ENCODE results near the gene PACS2.
"Not testable (repeated sequence)": the region's sequence is repeated elsewhere in the genome, so short reads cannot be mapped to it uniquely, and the experiment has no call there.

PACS2 gene

GRCh38 chr14:105272623-105273022 lies 41.9 kb upstream of the PACS2 start:
- TF ChIP-seq, protein P1, sequence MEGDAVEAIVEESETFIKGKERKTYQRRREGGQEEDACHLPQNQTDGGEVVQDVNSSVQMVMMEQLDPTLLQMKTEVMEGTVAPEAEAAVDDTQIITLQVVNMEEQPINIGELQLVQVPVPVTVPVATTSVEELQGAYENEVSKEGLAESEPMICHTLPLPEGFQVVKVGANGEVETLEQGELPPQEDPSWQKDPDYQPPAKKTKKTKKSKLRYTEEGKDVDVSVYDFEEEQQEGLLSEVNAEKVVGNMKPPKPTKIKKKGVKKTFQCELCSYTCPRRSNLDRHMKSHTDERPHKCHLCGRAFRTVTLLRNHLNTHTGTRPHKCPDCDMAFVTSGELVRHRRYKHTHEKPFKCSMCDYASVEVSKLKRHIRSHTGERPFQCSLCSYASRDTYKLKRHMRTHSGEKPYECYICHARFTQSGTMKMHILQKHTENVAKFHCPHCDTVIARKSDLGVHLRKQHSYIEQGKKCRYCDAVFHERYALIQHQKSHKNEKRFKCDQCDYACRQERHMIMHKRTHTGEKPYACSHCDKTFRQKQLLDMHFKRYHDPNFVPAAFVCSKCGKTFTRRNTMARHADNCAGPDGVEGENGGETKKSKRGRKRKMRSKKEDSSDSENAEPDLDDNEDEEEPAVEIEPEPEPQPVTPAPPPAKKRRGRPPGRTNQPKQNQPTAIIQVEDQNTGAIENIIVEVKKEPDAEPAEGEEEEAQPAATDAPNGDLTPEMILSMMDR (IDR thresholded peaks at IDR 0.05; ENCODE audit: low read depth, low read length) = no peak
- no peak for DNase-seq
- H3K36me3 ChIP-seq = no peaks in the 10 kb centered on the region
- H3K27ac ChIP-seq = no peak overlapping the region
- no peak overlapping the region for H3K4me3 ChIP-seq (ENCODE audit: low read depth, low read length)
- H3K27me3 ChIP-seq (ENCODE audit: insufficient read depth, low read depth, severe bottlenecking) = no peaks in the 10 kb centered on the region
- no peaks in the 10 kb centered on the region for H3K9me3 ChIP-seq (ENCODE audit: severe bottlenecking)

DNA sequence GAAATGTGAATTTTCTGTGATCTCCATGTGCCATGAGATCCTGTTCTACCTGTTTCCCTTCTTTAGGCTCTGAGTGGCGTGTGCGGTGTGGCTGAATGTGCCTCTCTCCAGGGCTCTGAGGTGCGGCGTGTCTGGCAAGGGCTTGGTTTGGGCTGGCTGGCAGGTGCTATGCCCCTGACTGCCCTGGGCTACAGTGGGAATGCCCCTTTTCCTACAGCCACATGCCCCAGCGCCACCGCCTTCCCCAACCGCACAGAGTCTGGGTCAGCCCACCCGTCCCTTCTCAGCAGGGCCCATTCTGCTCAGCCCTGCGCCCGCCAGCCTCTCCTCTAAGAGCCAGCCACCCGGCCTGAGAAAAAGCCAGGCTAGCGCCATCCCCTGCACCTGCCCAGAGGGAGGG lies 41.5 kb upstream of the PACS2 start:
- Histone ChIP-seq H3K27ac (no peak overlapping the region), H3K4me3 (ENCODE audit: low read depth, low read length) (no peak overlapping the region), H3K27me3 (ENCODE audit: insufficient read depth, low read depth, severe bottlenecking) (no peaks in the 10 kb centered on the region), H3K36me3 (no peaks in the 10 kb centered on the region), H3K9me3 (ENCODE audit: severe bottlenecking) (no peaks in the 10 kb centered on the region)
- DNase-seq = no peak
- TF ChIP-seq, protein P1 (IDR thresholded peaks at IDR 0.05; ENCODE audit: low read depth, low read length) = no peak

- no peak for DNase-seq
- TF ChIP-seq, protein P1 (IDR thresholded peaks at IDR 0.05; ENCODE audit: low read depth, low read length) = no peak
These were observed 39.9 kb upstream of the PACS2 start for GRCh38 chr14:105274637-105275036.

GRCh38 chr14:105275267-105275946 lies 39.1 kb upstream of the PACS2 start:
- H3K36me3 ChIP-seq = no peaks in the 10 kb centered on the region; the same call in 1 of the 2 replicates
- H3K4me3 ChIP-seq (ENCODE audit: low read depth, low read length) = no peak overlapping the region
- DNase-seq = no peak
- no peaks in the 10 kb centered on the region for H3K27me3 ChIP-seq (ENCODE audit: insufficient read depth, low read depth, severe bottlenecking)
- TF ChIP-seq, protein P1 (IDR thresholded peaks at IDR 0.05; ENCODE audit: low read depth, low read length) = no peak
- H3K27ac ChIP-seq = no peak overlapping the region
- no peaks in the 10 kb centered on the region for H3K9me3 ChIP-seq (ENCODE audit: severe bottlenecking)

More at GRCh38 chr14:105274637-105275036, 39.9 kb upstream of the PACS2 start:
- no peak overlapping the region for H3K27ac ChIP-seq
- no peak overlapping the region for H3K4me3 ChIP-seq (ENCODE audit: low read depth, low read length)
- no peaks in the 10 kb centered on the region for H3K9me3 ChIP-seq (ENCODE audit: severe bottlenecking)
- H3K27me3 ChIP-seq (ENCODE audit: insufficient read depth, low read depth, severe bottlenecking) = no peaks in the 10 kb centered on the region
- H3K36me3 ChIP-seq = no peaks in the 10 kb centered on the region

DNA sequence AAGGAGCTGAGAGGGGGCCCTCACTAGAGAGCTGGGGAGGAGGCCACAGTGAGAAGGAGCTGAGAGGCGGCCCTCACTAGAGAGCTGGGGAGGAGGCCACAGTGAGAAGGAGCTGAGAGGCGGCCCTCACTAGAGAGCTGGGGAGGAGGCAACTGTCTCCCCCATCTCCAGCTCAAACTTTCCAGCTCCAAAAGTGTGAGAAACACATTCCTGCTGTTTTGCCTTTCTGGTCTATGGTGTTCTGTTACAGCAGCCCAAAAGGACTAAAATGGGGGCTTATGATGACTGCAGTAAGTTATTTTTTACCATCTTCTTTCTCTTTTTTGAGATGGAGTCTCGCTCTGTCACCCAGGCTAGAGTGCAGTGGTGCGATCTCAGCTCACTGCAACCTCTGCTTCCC lies 37.1 kb upstream of the PACS2 start:
- not testable (repeated sequence) for H3K4me3 ChIP-seq (ENCODE audit: low read depth, low read length); H3K27ac ChIP-seq; H3K36me3 ChIP-seq; H3K27me3 ChIP-seq (ENCODE audit: insufficient read depth, low read depth, severe bottlenecking); H3K9me3 ChIP-seq (ENCODE audit: severe bottlenecking); DNase-seq

- TF ChIP-seq, protein P1 (IDR thresholded peaks at IDR 0.05; ENCODE audit: low read depth, low read length) = no peak
- Histone ChIP-seq H3K36me3 (peaks cover 2% of the 10 kb centered on the region; the same call in 1 of the 2 replicates), H3K4me3 (ENCODE audit: low read depth, low read length) (no peak overlapping the region), H3K27me3 (ENCODE audit: insufficient read depth, low read depth, severe bottlenecking) (no peaks in the 10 kb centered on the region), H3K9me3 (ENCODE audit: severe bottlenecking) (no peaks in the 10 kb centered on the region), H3K27ac (no peak overlapping the region)
- DNase-seq = no peak
These were observed 34.7 kb upstream of the PACS2 start for GRCh38 chr14:105279642-105280361.
